Activated CD4-positive, alpha-beta T cell treated with anti-CD3 and anti-CD28 coated beads for 24 hours (primary cell): ENCODE results near the gene DRAP1.
"Not testable (repeated sequence)": the region's sequence is repeated elsewhere in the genome, so short reads cannot be mapped to it uniquely, and the experiment has no call there.

Experiments
- DNase-seq, 2 donors: peaks; one replicate each; pipeline ENCODE4 v3.0.0-alpha.2; 2020; ENCODE audit warnings: low read depth in 2 of 2

DRAP1 gene

DNA sequence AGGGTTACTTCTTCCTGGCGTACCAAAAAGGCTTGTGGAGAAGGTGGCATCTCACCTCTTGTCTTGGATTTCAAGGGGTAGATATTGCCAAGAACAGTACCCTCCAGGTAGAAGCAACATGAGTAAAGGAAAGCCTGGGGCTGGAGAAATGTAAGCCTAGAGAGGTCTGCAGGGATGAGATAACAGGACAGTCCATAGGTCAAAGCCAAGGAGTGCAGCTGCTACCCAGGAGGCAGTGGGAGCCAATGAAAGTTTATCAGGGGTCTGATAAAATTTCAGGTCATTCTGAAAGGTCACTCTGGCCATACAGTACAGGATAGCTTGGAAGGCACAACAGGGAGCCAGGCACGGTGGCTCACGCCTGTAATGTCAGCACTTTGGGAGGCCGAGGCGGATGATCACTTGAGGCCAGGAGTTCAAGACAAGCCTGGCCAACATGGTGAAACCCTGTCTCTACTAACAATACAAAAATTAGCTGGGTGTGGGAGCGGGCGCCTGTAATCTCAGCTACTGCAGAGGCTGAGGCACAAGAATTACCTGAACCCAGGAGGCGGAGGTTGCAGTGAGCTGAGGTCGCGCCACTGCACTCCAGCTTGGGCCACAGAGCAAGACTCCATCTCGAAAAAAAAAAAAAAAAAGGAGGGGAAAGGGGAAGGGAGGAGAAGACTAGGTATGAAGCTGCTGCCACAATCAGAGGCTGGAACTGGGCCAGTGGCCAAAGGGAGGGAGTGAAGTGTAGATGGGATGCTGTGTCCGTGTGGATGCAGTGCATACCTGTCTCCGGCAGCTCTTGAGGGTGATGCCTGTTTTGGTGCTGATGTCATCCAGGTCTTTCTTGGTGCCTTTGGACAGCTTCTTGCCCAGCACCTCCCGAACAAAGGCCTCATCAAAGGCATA is 32.2 kb upstream of the DRAP1 start:
- DNase-seq, result no peak

DNA sequence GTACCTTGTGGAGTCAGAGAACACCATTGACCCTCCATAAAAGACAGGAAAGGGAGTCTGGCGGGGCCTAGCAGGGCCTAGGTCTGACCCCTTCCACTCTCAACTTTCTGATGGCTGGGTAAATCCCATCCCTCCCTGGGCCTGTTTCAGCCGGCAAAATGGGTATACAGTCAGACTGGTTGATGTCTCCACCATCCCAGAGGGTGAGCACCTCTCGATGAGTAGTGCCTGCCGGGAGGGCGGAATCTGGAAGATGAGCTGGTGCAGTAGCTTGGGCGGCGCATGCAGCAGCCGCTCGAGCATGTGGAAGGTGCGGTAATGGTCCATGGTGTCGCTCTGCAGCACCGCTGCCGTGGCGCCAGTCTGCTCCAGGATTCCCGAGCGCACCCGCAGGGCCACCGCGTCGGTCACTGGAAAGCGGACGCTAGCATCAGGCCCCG is 31.5 kb upstream of the DRAP1 start:
- no peak for DNase-seq

DNA sequence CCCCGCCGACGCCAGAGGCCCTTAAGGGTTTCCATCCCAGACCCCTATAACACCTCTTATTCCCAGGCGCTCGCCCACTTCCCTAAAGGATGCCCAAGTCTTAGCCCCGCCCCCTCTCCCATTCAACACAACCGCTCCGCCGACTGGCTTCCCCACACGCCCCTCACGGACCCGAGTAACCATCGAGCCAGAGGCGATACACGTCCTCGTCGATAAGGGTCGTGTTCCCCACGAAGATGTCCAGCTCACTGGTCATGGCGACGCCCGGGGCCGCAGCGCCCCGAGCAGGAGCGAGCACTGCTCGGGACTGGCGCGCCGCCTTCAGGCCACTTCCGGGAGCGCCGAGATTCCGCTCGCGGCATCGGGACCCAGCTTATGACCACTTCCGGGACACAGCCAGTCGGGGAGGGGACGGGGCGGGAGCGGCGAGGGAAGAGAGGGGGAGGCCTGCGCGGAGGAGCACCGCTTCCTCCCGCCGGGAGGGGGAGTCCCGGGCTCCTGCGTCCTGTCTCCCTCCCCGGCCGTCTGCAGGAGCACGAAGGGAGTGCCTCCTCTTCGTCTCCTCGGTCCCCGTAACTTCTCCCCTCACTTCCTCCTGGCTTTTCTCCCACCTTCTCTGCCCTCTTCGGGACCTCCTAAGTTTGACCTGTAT is 30.9 kb upstream of the DRAP1 start, which contains the start of gene FIBP:
TSS of gene FIBP (minus strand) at position 309 of the 652 bp plus-strand sequence. CDS start at position 256, 53 bp downstream.
- DNase-seq, result peak; percentile 94

GRCh38 chr11:65890324-65891218 is 28.7 kb upstream of the DRAP1 start, which contains the start of gene CCDC85B:
Gene CCDC85B, plus strand, starts transcription at chr11:65890673. Its CDS starts 111 bp downstream, at chr11:65890784.
- peak; percentile 98 to 99 for DNase-seq

GRCh38 chr11:65891219-65892136 is 27.7 kb upstream of the DRAP1 start:
- DNase-seq, result no peak

- not testable (repeated sequence) for DNase-seq
Measured at GRCh38 chr11:65892137-65892540, 27.1 kb upstream of the DRAP1 start.

GRCh38 chr11:65892661-65893317 is 26.4 kb upstream of the DRAP1 start:
- no peak for DNase-seq

DNA sequence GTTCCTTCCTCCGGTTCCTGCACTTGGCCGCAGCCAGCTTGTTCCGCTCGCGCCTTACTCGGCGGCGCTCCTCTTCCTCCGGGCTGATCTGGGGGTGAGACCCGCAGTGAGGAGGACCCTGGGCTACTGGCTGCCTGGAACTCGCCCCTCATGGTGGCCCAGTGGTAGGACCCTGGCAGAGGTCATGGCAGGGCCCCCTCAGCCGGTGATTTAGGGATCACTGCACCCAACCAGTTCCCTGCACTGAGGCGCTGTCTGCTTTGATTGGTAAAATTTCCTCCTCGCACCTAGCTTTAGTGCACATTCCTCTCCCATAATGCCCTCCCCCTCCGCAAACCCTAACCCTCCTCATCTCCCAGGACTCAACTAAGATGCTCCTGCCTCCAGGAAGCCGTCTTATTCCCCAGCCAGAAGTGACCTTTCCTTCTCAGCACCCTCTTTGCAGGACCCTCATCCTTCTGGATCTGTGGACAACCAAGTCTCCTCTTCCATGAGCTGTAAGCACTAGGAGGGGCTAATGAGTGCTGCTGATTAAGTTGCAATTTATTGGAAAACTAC is 25.1 kb upstream of the DRAP1 start:
- no peak for DNase-seq

GRCh38 chr11:65895482-65895981 is 23.7 kb upstream of the DRAP1 start:
- no peak for DNase-seq

- no peak for DNase-seq
Measured at GRCh38 chr11:65896034-65896999, 22.9 kb upstream of the DRAP1 start.

GRCh38 chr11:65897020-65897471 is 22.2 kb upstream of the DRAP1 start:
- DNase-seq, result no peak

GRCh38 chr11:65898656-65899355 is 20.4 kb upstream of the DRAP1 start:
- no peak for DNase-seq

- DNase-seq, result peak; percentile 64 to 74
Measured at GRCh38 chr11:65899356-65900124, 19.7 kb upstream of the DRAP1 start.

GRCh38 chr11:65900125-65900898 is 18.9 kb upstream of the DRAP1 start, which contains the start of gene FOSL1:
Gene FOSL1, minus strand, starts transcription at chr11:65900388. Its CDS starts 49 bp downstream, at chr11:65900339.
- peak; percentile 90 to 95 for DNase-seq

DNA sequence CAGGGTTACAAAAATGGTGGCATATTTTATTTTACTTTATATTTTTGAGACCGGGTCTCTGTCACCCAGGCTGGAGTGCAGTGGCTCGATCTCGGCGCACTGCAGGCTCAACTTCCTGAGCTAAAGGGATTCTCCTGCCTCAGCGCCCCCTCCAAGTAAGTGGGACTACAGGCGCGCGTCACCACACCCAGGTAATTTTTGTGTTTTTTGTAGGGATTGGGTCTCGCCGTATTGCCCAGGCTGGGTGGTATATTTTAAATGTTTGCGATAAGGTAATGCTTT is 18.4 kb upstream of the DRAP1 start:
- no peak for DNase-seq

DNA sequence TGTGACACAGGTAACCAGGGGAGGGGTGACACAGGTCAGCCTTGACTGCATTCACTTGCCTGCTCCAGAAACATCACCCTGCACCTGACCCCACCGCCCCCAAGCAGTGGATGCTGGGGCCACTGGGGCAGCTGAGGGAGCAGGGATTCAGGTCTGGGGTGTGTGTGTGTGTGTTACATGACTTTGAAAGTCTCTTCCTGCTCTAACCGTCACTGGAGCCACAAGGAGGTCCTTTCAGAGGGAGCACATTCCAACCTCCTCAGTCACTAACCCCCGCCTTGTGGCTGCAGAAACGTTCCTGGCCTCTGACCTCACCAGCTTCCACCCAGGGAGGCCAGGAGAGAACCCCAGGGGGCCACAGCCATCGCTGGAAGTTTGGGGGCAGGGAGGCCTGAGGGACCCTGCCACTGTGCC is 16.2 kb upstream of the DRAP1 start:
- no peak for DNase-seq
